Osteocyte (in vitro differentiated cells): ENCODE data around the gene COPE. TPM values are rescaled to one million over a fixed set of nuclear protein-coding genes. Genes with fewer than 3 reads are reported as not detected.

Experiments
- DNase-seq: peaks from one replicate; pipeline ENCODE4 v3.0.0; 2021; ENCODE audit warnings: mixed read lengths; ENCODE audit not compliant: unreplicated experiment; ENCODE audit errors: extremely low spot score
- H3K27ac Mint-ChIP-seq: one replicate; pipeline ENCODE4 v1.8.0; 2021; ENCODE audit warnings: mild to moderate bottlenecking, mixed read lengths; ENCODE audit not compliant: unreplicated experiment
- H3K27me3 Mint-ChIP-seq: one replicate; pipeline ENCODE4 v1.8.0; 2021; ENCODE audit warnings: mixed read lengths; ENCODE audit not compliant: unreplicated experiment
- H3K36me3 Mint-ChIP-seq: one replicate; pipeline ENCODE4 v1.8.0; 2021; ENCODE audit warnings: mixed read lengths; ENCODE audit not compliant: unreplicated experiment
- H3K4me1 Mint-ChIP-seq: one replicate; pipeline ENCODE4 v1.8.0; 2021; ENCODE audit warnings: mixed read lengths; ENCODE audit not compliant: unreplicated experiment
- H3K4me3 Mint-ChIP-seq: one replicate; pipeline ENCODE4 v1.8.0; 2021; ENCODE audit warnings: mild to moderate bottlenecking, moderate library complexity, mixed read lengths; ENCODE audit not compliant: unreplicated experiment
- H3K9me3 Mint-ChIP-seq: one replicate; pipeline ENCODE4 v1.8.0; 2021; ENCODE audit warnings: mixed read lengths; ENCODE audit not compliant: unreplicated experiment
- CTCF ChIP-seq: fragments of 200-600 bp; sonication (generic); IDR thresholded peaks from 2 replicates; pipeline ENCODE4 v1.5.0; 2021; ENCODE audit warnings: antibody characterized with exemption, mild to moderate bottlenecking, moderate library complexity
- total RNA-seq: library from RNA; stranded (reverse); gene quantifications from 2 replicates; pipeline ENCODE4 v1.2.1, GENCODE V29; 2021

Gene COPE
- total RNA-seq, 1 donor from 2014 or later: 175 TPM

GRCh38 chr19:18875726-18876125 lies 43.5 kb downstream of the COPE start:
- H3K4me3 Mint-ChIP-seq: no peak overlapping the region
- no peak overlapping the region for H3K27ac Mint-ChIP-seq
- H3K27me3 Mint-ChIP-seq: no peaks in the 10 kb centered on the region
- H3K4me1 Mint-ChIP-seq: peaks cover 11% of the 10 kb centered on the region
- peaks cover 6% of the 10 kb centered on the region for H3K9me3 Mint-ChIP-seq
- no peak for DNase-seq
- H3K36me3 Mint-ChIP-seq: peaks cover 38% of the 10 kb centered on the region
- TF ChIP-seq CTCF: no peak

- H3K27me3 Mint-ChIP-seq: no peaks in the 10 kb centered on the region
- no peak for TF ChIP-seq CTCF
- peaks cover 31% of the 10 kb centered on the region for H3K36me3 Mint-ChIP-seq
- H3K4me3 Mint-ChIP-seq: no peak overlapping the region
- no peak overlapping the region for H3K27ac Mint-ChIP-seq
- DNase-seq: no peak
- H3K4me1 Mint-ChIP-seq: peaks cover 11% of the 10 kb centered on the region
- H3K9me3 Mint-ChIP-seq: no peaks in the 10 kb centered on the region
Observed at GRCh38 chr19:18871543-18871942, 47.6 kb downstream of the COPE start.

- TF ChIP-seq CTCF: no peak
- Mint-ChIP-seq H3K27ac (no peak overlapping the region), H3K27me3 (no peaks in the 10 kb centered on the region), H3K4me3 (no peak overlapping the region), H3K4me1 (peaks cover 9% of the 10 kb centered on the region), H3K9me3 (no peaks in the 10 kb centered on the region), H3K36me3 (peaks cover 29% of the 10 kb centered on the region)
- DNase-seq: no peak
Observed at GRCh38 chr19:18870531-18871172, 48.5 kb downstream of the COPE start.

GRCh38 chr19:18869781-18870530 lies 49.2 kb downstream of the COPE start:
- TF ChIP-seq CTCF: no peak
- DNase-seq: no peak
- H3K4me3 Mint-ChIP-seq: no peak overlapping the region
- no peaks in the 10 kb centered on the region for H3K9me3 Mint-ChIP-seq
- H3K36me3 Mint-ChIP-seq: peaks cover 27% of the 10 kb centered on the region
- H3K4me1 Mint-ChIP-seq: peaks cover 7% of the 10 kb centered on the region
- H3K27me3 Mint-ChIP-seq: no peaks in the 10 kb centered on the region
- no peak overlapping the region for H3K27ac Mint-ChIP-seq

GRCh38 chr19:18869023-18869618 lies 50.1 kb downstream of the COPE start:
- Mint-ChIP-seq H3K4me1 (peaks cover 9% of the 10 kb centered on the region), H3K9me3 (no peaks in the 10 kb centered on the region), H3K27ac (no peak overlapping the region), H3K4me3 (no peak overlapping the region), H3K27me3 (no peaks in the 10 kb centered on the region), H3K36me3 (peaks cover 24% of the 10 kb centered on the region)
- DNase-seq: no peak
- no peak for TF ChIP-seq CTCF
